Measurements from ENCODE around the gene ERFL.

DNA sequence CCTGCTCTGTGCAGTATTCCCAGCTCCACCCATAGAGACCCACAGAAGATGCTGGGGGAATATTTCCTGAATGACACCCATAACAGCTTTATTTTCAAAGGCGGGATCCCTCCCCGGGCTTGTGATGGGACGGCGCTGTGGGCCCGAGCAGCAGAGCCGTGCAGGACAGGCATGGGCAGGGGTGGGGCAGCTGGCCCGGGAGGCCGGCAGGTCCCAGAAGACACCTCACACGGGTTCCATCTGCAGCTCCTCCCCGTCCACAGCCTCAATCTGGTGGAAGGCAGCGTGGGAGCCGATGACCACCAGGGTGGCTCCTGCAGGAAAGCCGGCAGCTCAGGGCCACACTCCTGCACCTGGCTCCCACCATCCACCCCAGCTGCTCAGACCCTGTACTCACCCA is 28.4 kb upstream of the ERFL start:
- TF ChIP-seq, protein P1, sequence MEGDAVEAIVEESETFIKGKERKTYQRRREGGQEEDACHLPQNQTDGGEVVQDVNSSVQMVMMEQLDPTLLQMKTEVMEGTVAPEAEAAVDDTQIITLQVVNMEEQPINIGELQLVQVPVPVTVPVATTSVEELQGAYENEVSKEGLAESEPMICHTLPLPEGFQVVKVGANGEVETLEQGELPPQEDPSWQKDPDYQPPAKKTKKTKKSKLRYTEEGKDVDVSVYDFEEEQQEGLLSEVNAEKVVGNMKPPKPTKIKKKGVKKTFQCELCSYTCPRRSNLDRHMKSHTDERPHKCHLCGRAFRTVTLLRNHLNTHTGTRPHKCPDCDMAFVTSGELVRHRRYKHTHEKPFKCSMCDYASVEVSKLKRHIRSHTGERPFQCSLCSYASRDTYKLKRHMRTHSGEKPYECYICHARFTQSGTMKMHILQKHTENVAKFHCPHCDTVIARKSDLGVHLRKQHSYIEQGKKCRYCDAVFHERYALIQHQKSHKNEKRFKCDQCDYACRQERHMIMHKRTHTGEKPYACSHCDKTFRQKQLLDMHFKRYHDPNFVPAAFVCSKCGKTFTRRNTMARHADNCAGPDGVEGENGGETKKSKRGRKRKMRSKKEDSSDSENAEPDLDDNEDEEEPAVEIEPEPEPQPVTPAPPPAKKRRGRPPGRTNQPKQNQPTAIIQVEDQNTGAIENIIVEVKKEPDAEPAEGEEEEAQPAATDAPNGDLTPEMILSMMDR (IDR thresholded peaks at IDR 0.05; ENCODE audit: borderline replicate concordance, extremely low read depth, low read length, poor library complexity, severe bottlenecking): no peak
- TF ChIP-seq EZH2 (IDR thresholded peaks at IDR 0.05; ENCODE audit: borderline replicate concordance, low read depth, low read length, severe bottlenecking): no peak
